Measurements from ENCODE around the gene OSBPL5.

GRCh38 chr11:3147257-3147619 lies 17.9 kb downstream of the OSBPL5 start:
- no peak for TF ChIP-seq POLR2AphosphoS5 (IDR thresholded peaks at IDR 0.05)
- TF ChIP-seq, protein P1, sequence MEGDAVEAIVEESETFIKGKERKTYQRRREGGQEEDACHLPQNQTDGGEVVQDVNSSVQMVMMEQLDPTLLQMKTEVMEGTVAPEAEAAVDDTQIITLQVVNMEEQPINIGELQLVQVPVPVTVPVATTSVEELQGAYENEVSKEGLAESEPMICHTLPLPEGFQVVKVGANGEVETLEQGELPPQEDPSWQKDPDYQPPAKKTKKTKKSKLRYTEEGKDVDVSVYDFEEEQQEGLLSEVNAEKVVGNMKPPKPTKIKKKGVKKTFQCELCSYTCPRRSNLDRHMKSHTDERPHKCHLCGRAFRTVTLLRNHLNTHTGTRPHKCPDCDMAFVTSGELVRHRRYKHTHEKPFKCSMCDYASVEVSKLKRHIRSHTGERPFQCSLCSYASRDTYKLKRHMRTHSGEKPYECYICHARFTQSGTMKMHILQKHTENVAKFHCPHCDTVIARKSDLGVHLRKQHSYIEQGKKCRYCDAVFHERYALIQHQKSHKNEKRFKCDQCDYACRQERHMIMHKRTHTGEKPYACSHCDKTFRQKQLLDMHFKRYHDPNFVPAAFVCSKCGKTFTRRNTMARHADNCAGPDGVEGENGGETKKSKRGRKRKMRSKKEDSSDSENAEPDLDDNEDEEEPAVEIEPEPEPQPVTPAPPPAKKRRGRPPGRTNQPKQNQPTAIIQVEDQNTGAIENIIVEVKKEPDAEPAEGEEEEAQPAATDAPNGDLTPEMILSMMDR (IDR thresholded peaks at IDR 0.05): no peak
- no peak for TF ChIP-seq EP300 (IDR thresholded peaks at IDR 0.05; ENCODE audit: low read depth)
